HepG2 (cell line): ENCODE data around the gene STK11. TPM values are rescaled to one million over a fixed set of nuclear protein-coding genes. Genes with fewer than 3 reads are reported as not detected.

Experiments
- ATAC-seq: fragments of 200-7000 bp; cut with Tn5 transposase; 3 replicates; pipeline ENCODE4 v1.9.1; 2020; ENCODE audit warnings: mild to moderate bottlenecking, moderate library complexity
- BruUV-seq: library from RNA; stranded (reverse); fragments of 400-500 nt; replicated peaks from 2 replicates; lab custom pipeline; 2021; lab: Mats Ljungman, UMichigan
- CTCF ChIA-PET: fragments of 300-600 bp; formaldehyde crosslinking; extraction: SDS; loops from one replicate; lab custom pipeline; 2021; ENCODE audit warnings: low total read pairs, inconsistent platforms, low intra/inter-chr PET ratio; lab: Yijun Ruan, JAX
- POLR2A ChIA-PET: fragments of 350-600 bp; sonication (Branson Sonifier 250); formaldehyde crosslinking; loops from one replicate; lab custom pipeline; 2020; ENCODE audit warnings: antibody characterized with exemption, inconsistent platforms; lab: Yijun Ruan, JAX
- DNase-seq: peaks from one replicate; pipeline ENCODE4 v3.0.0-alpha.2; 2015; ENCODE audit warnings: low spot score
- FAIRE-seq: peaks from 3 replicates; lab custom pipeline; 2011; peaks lifted over from hg19 to GRCh38; lab: Jason Lieb, UNC
- H2AFZ ChIP-seq: one replicate; pipeline ENCODE4 v1.6.1; 2011; ENCODE audit warnings: low read length, inconsistent platforms
- H3K27ac ChIP-seq: fragments of 300-600 bp; 3 replicates; pipeline ENCODE4 v1.8.0; 2011; ENCODE audit warnings: mixed run types, mild to moderate bottlenecking, mixed read lengths, low read length, inconsistent platforms; ENCODE audit not compliant: insufficient read depth; ENCODE audit errors: extremely low read length
- H3K27me3 ChIP-seq, 2 experiments: fragments of 200-600 bp in 1 of 2; 2 replicates in 1 of 2; 3 replicates in 1 of 2; pipeline versions ENCODE4 v1.6.0 to v1.8.0; 2011; ENCODE audit warnings: low read length in 2 of 2, mild to moderate bottlenecking in 2 of 2, moderate library complexity in 2 of 2, inconsistent platforms in 1 of 2; ENCODE audit not compliant: insufficient read depth in 2 of 2, control insufficient read depth in 1 of 2
- H3K36me3 ChIP-seq, 2 experiments: fragments of 200-600 bp in 1 of 2; replicated peaks in 1 of 2; 2 replicates in 1 of 2; 3 replicates in 1 of 2; pipeline versions ENCODE4 v1.5.1 to v1.8.0; 2011; ENCODE audit warnings: low read length in 2 of 2, inconsistent platforms in 1 of 2; ENCODE audit not compliant: insufficient read depth in 2 of 2, control insufficient read depth in 1 of 2
- H3K4me1 ChIP-seq: 2 replicates; pipeline ENCODE4 v1.5.1; 2012; ENCODE audit warnings: low read length, inconsistent platforms; ENCODE audit not compliant: insufficient read depth
- H3K4me2 ChIP-seq: 2 replicates; pipeline ENCODE4 v1.6.0; 2011; ENCODE audit warnings: low read depth, low read length, inconsistent platforms
- H3K4me3 ChIP-seq, 3 experiments: fragments of 200-600 bp in 1 of 3; sonication (generic), shearing (Covaris generic) in 1 of 3; replicated peaks in 1 of 3; 2 replicates each; pipeline ENCODE4 v1.5.1; 2011 to 2016; ENCODE audit warnings: low read length in 3 of 3, inconsistent platforms in 2 of 3, low read depth in 2 of 3, mild to moderate bottlenecking in 2 of 3, control low read depth in 1 of 3, mixed read lengths in 1 of 3; ENCODE audit not compliant: insufficient read depth in 1 of 3
- H3K79me2 ChIP-seq: one replicate; pipeline ENCODE4 v1.6.1; 2011; ENCODE audit warnings: low read length, inconsistent platforms; ENCODE audit not compliant: insufficient read depth
- H3K9ac ChIP-seq: 2 replicates; pipeline ENCODE4 v1.6.0; 2011; ENCODE audit warnings: mild to moderate bottlenecking, low read depth, low read length, inconsistent platforms; ENCODE audit not compliant: insufficient read depth
- H3K9me3 ChIP-seq: 2 replicates; pipeline ENCODE4 v1.5.1; 2012; ENCODE audit warnings: mild to moderate bottlenecking, low read length
- H4K20me1 ChIP-seq: 2 replicates; pipeline ENCODE4 v1.6.0; 2011; ENCODE audit warnings: inconsistent platforms, mild to moderate bottlenecking, low read length, moderate library complexity; ENCODE audit not compliant: insufficient read depth
- FOXC1 ChIP-seq: sonication (generic); formaldehyde crosslinking; IDR thresholded peaks from 2 replicates; pipeline ENCODE4 v1.8.0; 2022; ENCODE audit warnings: mild to moderate bottlenecking, missing genetic modification reagents, borderline replicate concordance
- HDAC1 ChIP-seq: sonication (generic); formaldehyde crosslinking; IDR thresholded peaks from 2 replicates; pipeline ENCODE4 v1.5.1; 2020; ENCODE audit warnings: mild to moderate bottlenecking, missing genetic modification reagents
- KDM3A ChIP-seq: IDR thresholded peaks from 2 replicates; pipeline ENCODE4 v1.6.1; 2018; ENCODE audit warnings: low read depth, missing compliant biosample characterization
- KLF13 ChIP-seq: sonication (generic); formaldehyde crosslinking; IDR thresholded peaks from 2 replicates; pipeline ENCODE4 v1.4.0; 2020; ENCODE audit warnings: mild to moderate bottlenecking, missing genetic modification reagents
- MEIS2 ChIP-seq: sonication (generic); formaldehyde crosslinking; IDR thresholded peaks from 2 replicates; pipeline ENCODE4 v1.9.0; 2021; ENCODE audit warnings: mild to moderate bottlenecking, missing genetic modification reagents
- MIXL1 ChIP-seq: IDR thresholded peaks from 2 replicates; pipeline ENCODE4 v1.6.1; 2016
- NFYC ChIP-seq: IDR thresholded peaks from 2 replicates; pipeline ENCODE4 v1.6.1; 2016; ENCODE audit warnings: missing genetic modification reagents, missing compliant biosample characterization
- PHF21A ChIP-seq: sonication (generic); formaldehyde crosslinking; IDR thresholded peaks from 2 replicates; pipeline ENCODE4 v1.5.0; 2020; ENCODE audit warnings: mild to moderate bottlenecking, missing genetic modification reagents
- ZBTB14 ChIP-seq: sonication (generic); formaldehyde crosslinking; IDR thresholded peaks from 2 replicates; pipeline ENCODE4 v1.4.0; 2020; ENCODE audit warnings: missing genetic modification reagents
- ZFP82 ChIP-seq: sonication (generic); formaldehyde crosslinking; IDR thresholded peaks from 2 replicates; pipeline ENCODE4 v1.5.1; 2020; ENCODE audit warnings: mild to moderate bottlenecking, missing genetic modification reagents, borderline replicate concordance
- ZKSCAN1 ChIP-seq: fragments of 150-350 bp; IDR thresholded peaks from 2 replicates; pipeline ENCODE4 v1.6.1; 2014; ENCODE audit warnings: low read length
- ZNF274 ChIP-seq: sonication (generic); formaldehyde crosslinking; IDR thresholded peaks from 2 replicates; pipeline ENCODE4 v1.5.1; 2020; ENCODE audit warnings: mild to moderate bottlenecking, missing genetic modification reagents
- ZNF275 ChIP-seq: sonication (generic); formaldehyde crosslinking; IDR thresholded peaks from 2 replicates; pipeline ENCODE4 v1.8.0; 2022; ENCODE audit warnings: missing genetic modification reagents, mild to moderate bottlenecking, inconsistent platforms, borderline replicate concordance
- ZNF281 ChIP-seq: sonication (generic); formaldehyde crosslinking; IDR thresholded peaks from 2 replicates; pipeline ENCODE4 v1.4.0; 2020; ENCODE audit warnings: missing genetic modification reagents, borderline replicate concordance
- ZNF710 ChIP-seq: sonication (generic); formaldehyde crosslinking; IDR thresholded peaks from 2 replicates; pipeline ENCODE4 v1.5.0; 2020; ENCODE audit warnings: mild to moderate bottlenecking, missing genetic modification reagents, borderline replicate concordance
- ZSCAN31 ChIP-seq: sonication (generic); formaldehyde crosslinking; IDR thresholded peaks from 2 replicates; pipeline ENCODE4 v1.5.0; 2020; ENCODE audit warnings: low read depth, mild to moderate bottlenecking, missing genetic modification reagents
- WGBS: methylation state at CpG from one replicate; pipeline ENCODE4 v1.1.6; 2017; ENCODE audit warnings: low lambda C conversion rate; 5-methylcytosine and 5-hydroxymethylcytosine counted together
- in situ Hi-C: cut with HindIII; loops from 2 replicates; pipeline ENCODE4 v1.10.0; 2017; ENCODE audit warnings: low pct_unique_long_range_greater_than_20kb; ENCODE audit not compliant: extremely low pct_ligation_motif_present
- intact Hi-C: fragments of 100-400 bp; cut with micrococcal nuclease; formaldehyde crosslinking; loops from one replicate; pipeline ENCODE4 v1.10.0; 2022; ENCODE audit not compliant: unreplicated experiment
- polyA plus RNA-seq, 8 experiments: library from polyadenylated mRNA; depleted of rRNA in 3 of 8; stranded (reverse) in 7 of 8; unstranded in 1 of 8; fragments of >200 nt; fragmentation: Illumina TruSeq in 4 of 8; extraction: Trizol in 4 of 8; gene quantifications; 2 replicates each; pipeline versions ENCODE4 v1.2.1 to v1.2.3, GENCODE V29; 2011 to 2016; ENCODE audit warnings: low read depth in 4 of 8, missing spikeins in 1 of 8, mixed read lengths in 1 of 8; ENCODE audit not compliant: insufficient read depth in 1 of 8
- total RNA-seq, 5 experiments: library from RNA; depleted of rRNA; stranded (reverse); fragments of >200 nt; fragmentation: Illumina TruSeq; extraction: Trizol; gene quantifications; 2 replicates each; pipeline ENCODE4 v1.2.3, GENCODE V29; 2016; ENCODE audit warnings: low read depth in 1 of 5

Gene STK11
- total and polyA plus RNA-seq, 2 of the 13 experiments (the other 11 are each of a cell fraction or from before 2014, with no cell fraction given) = 27.5 to 43.6 TPM

- CTCF ChIA-PET = no interaction called here
- in situ Hi-C loops (no loop called here), intact Hi-C loops (no loop called here)
- Histone ChIP-seq H3K27ac (peak overlapping the region; percentile 85), H3K4me1 (peaks cover 82% of the 10 kb centered on the region), H3K27me3 (no peaks in the 10 kb centered on the region), H3K9me3 (no peaks in the 10 kb centered on the region), H2AFZ (no peak overlapping the region), H3K36me3 (peaks cover 4 to 19% of the 10 kb centered on the region in 2 experiments; a peak in 3 of 5 replicates), H3K4me3 (peak overlapping the region; percentile 71 to 81 (median 80)), H3K79me2 (peaks cover 3% of the 10 kb centered on the region), H4K20me1 (peaks cover 30% of the 10 kb centered on the region; the same call in 1 of the 2 replicates), H3K9ac (peak overlapping the region; percentile 78), H3K4me2 (peak overlapping the region; percentile 98)
- ATAC-seq (peak; percentile 59), FAIRE-seq (peak; percentile 67), DNase-seq (peak; percentile 88)
- no TSS peak for BruUV-seq
- POLR2A ChIA-PET = interaction anchor here (1.4 to 13.7 kb wide), 5 partner anchors 4 to 22 kb away, joined by 6 to 668 read pairs (median 464); partner anchors contain the start of genes ATP5F1D, CIRBP and MIDN
- WGBS = 2% methylated on average over 17 of the region's 83 CpGs
- TF ChIP-seq KDM3A (CRISPR knock-in tag) (0 out of 2 replicates have a peak, but pooled peaks have one; percentile 23), ZNF274 (CRISPR knock-in tag) (no peak), FOXC1 (CRISPR knock-in tag) (peak; percentile 41; the same call in 1 of the 2 replicates), ZBTB14 (CRISPR knock-in tag) (0 out of 2 replicates have a peak, but pooled peaks have one; percentile 45), ZKSCAN1 (no peak), ZNF710 (no peak), KLF13 (CRISPR knock-in tag) (0 out of 2 replicates have a peak, but pooled peaks have one; percentile 38), MEIS2 (no peak), ZSCAN31 (CRISPR knock-in tag) (0 out of 2 replicates have a peak, but pooled peaks have one; percentile 17), ZFP82 (CRISPR knock-in tag) (peak; percentile 59; the same call in 1 of the 2 replicates), NFYC (CRISPR knock-in tag) (peak; percentile 96), ZNF281 (CRISPR knock-in tag) (no peak), ZNF275 (CRISPR knock-in tag) (peak; percentile 29; the same call in 1 of the 2 replicates), PHF21A (no peak), MIXL1 (no peak), HDAC1 (CRISPR knock-in tag) (peak; percentile 79)
These were observed 55.4 kb downstream of the STK11 start for GRCh38 chr19:1260749-1261537.
